Measurements from ENCODE around the gene C1QTNF9.

GRCh38 chr13:24301434-24301833 lies 7.9 kb upstream of the C1QTNF9 start:
- TF ChIP-seq CEBPB (tag; IDR thresholded peaks at IDR 0.05): no peak
- no peak for TF ChIP-seq ARID2 (IDR thresholded peaks at IDR 0.05)
- TF ChIP-seq EZH2 (IDR thresholded peaks at IDR 0.05; ENCODE audit: borderline replicate concordance, low read depth, low read length): no peak
- TF ChIP-seq SRF (CRISPR knock-in tag; IDR thresholded peaks at IDR 0.05): no peak
- TF ChIP-seq ZC3H4 (CRISPR knock-in tag; IDR thresholded peaks at IDR 0.05; ENCODE audit: borderline replicate concordance): no peak
- TF ChIP-seq MEF2D (tag; conservative IDR thresholded peaks at IDR 0.05; ENCODE audit: low read depth): no peak
- no peak for TF ChIP-seq EHMT2 (IDR thresholded peaks at IDR 0.05)
- TF ChIP-seq SMAD3 (CRISPR knock-in tag; conservative IDR thresholded peaks at IDR 0.05): no peak
- no peak for TF ChIP-seq CTCF (IDR thresholded peaks at IDR 0.05 in 2 of 3, conservative IDR thresholded peaks at IDR 0.05 in 1 of 3; ENCODE audit: insufficient read depth in 2 of 3, low read depth in 1 of 3, low read length in 3 of 3)
- no peak for TF ChIP-seq ZNF583 (CRISPR knock-in tag; IDR thresholded peaks at IDR 0.05)
- no peak for TF ChIP-seq SMC3 (conservative IDR thresholded peaks at IDR 0.05; ENCODE audit: insufficient read depth, low read depth, low read length)
- TF ChIP-seq POLR2AphosphoS5 (IDR thresholded peaks at IDR 0.05; ENCODE audit: control insufficient read depth, insufficient read depth, low read depth, low read length): no peak
- TF ChIP-seq ZNF175 (CRISPR knock-in tag; IDR thresholded peaks at IDR 0.05; ENCODE audit: low read depth): no peak
- TF ChIP-seq NRF1 (conservative IDR thresholded peaks at IDR 0.05 in 1 of 2, IDR thresholded peaks at IDR 0.05 in 1 of 2): no peak
